ENCODE measurements around the gene HGFAC. TPM values are rescaled to one million over a fixed set of nuclear protein-coding genes. Genes with fewer than 3 reads are reported as not detected.

HGFAC gene
- total RNA-seq, 2 experiments from 2014 or later, result 0.25 to 0.75 TPM

DNA sequence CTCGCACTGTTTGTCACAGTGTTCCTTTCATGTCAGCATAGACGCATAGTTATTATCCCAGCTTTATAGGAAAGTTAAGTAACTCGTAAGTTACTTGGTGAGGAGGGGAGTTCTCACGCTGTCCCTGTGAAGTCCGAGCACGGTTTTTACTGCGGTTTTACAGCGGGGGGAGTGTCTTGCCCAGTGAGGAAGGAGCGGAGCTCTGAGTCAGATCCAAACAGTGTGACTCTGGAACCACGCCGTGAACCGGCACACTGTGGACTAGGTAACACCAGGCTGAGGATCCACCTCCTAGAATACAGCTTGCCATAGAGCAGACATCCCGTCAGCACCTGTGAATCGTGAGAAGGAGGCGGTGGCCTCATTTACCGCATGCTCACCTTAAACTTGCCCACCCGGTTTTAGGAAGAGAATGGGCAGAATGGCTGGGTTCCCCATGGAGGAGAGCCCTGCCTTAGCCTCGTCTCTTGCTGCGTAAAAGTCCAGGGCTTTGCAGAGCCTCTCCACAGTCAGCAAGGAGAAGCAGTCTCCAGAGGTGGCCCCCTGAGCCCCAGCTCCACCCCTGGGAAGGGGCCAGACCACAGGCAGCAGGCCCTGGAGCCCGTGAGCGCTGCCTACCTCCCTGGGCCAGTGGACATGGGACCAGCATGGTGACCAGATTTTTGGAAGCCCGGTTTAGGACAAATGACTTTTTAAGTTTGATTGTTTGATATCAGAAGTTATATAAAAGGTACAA lies 40.2 kb upstream of the HGFAC start:
- Histone ChIP-seq H3K9me3 (ENCODE audit: control insufficient read depth in 1 of 2, insufficient read depth in 1 of 2, low read length in 2 of 2) (peaks cover 0 to 12% of the 10 kb centered on the region in 2 experiments), H3K4me1 (ENCODE audit: insufficient read depth, low read length) (no peaks in the 10 kb centered on the region), H3K27ac (ENCODE audit: low read depth in 1 of 2, low read length in 2 of 2) (no peak overlapping the region), H3K27me3 (ENCODE audit: control insufficient read depth in 1 of 2, insufficient read depth in 2 of 2, low read length in 2 of 2) (no peaks in the 10 kb centered on the region), H3K4me3 (ENCODE audit: low read length) (no peak overlapping the region), H3K36me3 (ENCODE audit: insufficient read depth, low read length) (no peaks in the 10 kb centered on the region)
- Mint-ChIP-seq H3K27ac (no peak overlapping the region), H3K4me1 (ENCODE audit: low read depth) (no peaks in the 10 kb centered on the region), H3K36me3 (ENCODE audit: low read depth) (no peaks in the 10 kb centered on the region), H3K9me3 (no peaks in the 10 kb centered on the region), H3K4me3 (no peak overlapping the region), H3K27me3 (no peaks in the 10 kb centered on the region)
- TF ChIP-seq, protein P1, sequence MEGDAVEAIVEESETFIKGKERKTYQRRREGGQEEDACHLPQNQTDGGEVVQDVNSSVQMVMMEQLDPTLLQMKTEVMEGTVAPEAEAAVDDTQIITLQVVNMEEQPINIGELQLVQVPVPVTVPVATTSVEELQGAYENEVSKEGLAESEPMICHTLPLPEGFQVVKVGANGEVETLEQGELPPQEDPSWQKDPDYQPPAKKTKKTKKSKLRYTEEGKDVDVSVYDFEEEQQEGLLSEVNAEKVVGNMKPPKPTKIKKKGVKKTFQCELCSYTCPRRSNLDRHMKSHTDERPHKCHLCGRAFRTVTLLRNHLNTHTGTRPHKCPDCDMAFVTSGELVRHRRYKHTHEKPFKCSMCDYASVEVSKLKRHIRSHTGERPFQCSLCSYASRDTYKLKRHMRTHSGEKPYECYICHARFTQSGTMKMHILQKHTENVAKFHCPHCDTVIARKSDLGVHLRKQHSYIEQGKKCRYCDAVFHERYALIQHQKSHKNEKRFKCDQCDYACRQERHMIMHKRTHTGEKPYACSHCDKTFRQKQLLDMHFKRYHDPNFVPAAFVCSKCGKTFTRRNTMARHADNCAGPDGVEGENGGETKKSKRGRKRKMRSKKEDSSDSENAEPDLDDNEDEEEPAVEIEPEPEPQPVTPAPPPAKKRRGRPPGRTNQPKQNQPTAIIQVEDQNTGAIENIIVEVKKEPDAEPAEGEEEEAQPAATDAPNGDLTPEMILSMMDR (IDR thresholded peaks at IDR 0.05), result no peak
- intact Hi-C loops (cut with DNase I, micrococcal nuclease), result no loop called here
- POLR2A ChIA-PET, result no interaction called here
- CTCF ChIA-PET, result no interaction called here
- DNase-seq, result no peak
- ATAC-seq (ENCODE audit: poor library complexity), result no peak

DNA sequence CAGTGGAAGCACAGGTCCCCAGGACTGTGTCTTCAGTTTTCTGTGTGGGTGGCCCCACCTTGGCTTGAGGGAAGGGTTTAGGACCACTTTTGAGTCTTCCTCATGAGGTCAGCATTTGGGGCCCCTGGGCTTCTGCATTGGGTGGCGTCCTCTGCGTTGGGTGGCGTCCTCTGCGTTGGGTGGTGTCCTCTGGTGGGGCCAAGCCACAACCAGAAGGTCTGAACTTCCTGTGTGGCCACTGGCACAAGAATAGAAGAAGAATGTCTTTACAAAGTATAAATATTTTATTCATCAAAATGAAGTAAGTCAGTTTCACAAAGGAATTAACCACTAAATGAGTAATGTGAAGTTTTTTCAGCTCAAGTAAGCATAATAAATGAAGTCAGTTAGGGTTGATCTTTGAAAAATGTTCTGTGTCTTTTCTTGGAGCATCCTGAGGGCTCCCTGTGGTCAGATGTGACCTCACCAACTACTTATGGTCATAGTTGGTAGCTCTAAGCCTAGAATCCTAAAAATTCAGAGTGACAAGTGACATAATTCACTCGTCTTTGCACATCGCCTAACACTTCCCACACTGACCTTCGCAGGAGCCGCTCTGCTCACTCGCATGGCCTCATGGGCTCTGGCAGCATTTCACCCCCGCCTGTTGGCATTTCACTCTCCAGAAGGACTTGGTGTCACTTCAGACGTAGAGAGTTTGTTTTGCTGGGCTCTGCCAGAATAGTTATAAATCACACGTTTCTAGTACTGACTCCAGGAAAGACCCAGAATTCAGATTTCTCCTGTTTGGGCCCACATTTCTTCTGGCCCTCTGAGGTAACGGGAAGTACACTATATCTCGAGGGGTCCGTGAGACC lies 39.0 kb upstream of the HGFAC start:
- Histone ChIP-seq H3K4me3 (ENCODE audit: low read length) (no peak overlapping the region), H3K27ac (ENCODE audit: low read depth in 1 of 2, low read length in 2 of 2) (no peak overlapping the region), H3K27me3 (ENCODE audit: control insufficient read depth in 1 of 2, insufficient read depth in 2 of 2, low read length in 2 of 2) (no peaks in the 10 kb centered on the region), H3K9me3 (ENCODE audit: control insufficient read depth in 1 of 2, insufficient read depth in 1 of 2, low read length in 2 of 2) (peaks cover 0 to 12% of the 10 kb centered on the region in 2 experiments), H3K36me3 (ENCODE audit: insufficient read depth, low read length) (no peaks in the 10 kb centered on the region), H3K4me1 (ENCODE audit: insufficient read depth, low read length) (no peaks in the 10 kb centered on the region)
- no peak for ATAC-seq (ENCODE audit: poor library complexity)
- POLR2A ChIA-PET, result no interaction called here
- Mint-ChIP-seq H3K4me3 (no peak overlapping the region), H3K27ac (no peak overlapping the region), H3K36me3 (ENCODE audit: low read depth) (no peaks in the 10 kb centered on the region), H3K27me3 (no peaks in the 10 kb centered on the region), H3K4me1 (ENCODE audit: low read depth) (no peaks in the 10 kb centered on the region), H3K9me3 (no peaks in the 10 kb centered on the region)
- CTCF ChIA-PET, result no interaction called here
- TF ChIP-seq, protein P1 (IDR thresholded peaks at IDR 0.05), result no peak
- DNase-seq, result no peak
- intact Hi-C loops (cut with DNase I, micrococcal nuclease), result no loop called here

DNA sequence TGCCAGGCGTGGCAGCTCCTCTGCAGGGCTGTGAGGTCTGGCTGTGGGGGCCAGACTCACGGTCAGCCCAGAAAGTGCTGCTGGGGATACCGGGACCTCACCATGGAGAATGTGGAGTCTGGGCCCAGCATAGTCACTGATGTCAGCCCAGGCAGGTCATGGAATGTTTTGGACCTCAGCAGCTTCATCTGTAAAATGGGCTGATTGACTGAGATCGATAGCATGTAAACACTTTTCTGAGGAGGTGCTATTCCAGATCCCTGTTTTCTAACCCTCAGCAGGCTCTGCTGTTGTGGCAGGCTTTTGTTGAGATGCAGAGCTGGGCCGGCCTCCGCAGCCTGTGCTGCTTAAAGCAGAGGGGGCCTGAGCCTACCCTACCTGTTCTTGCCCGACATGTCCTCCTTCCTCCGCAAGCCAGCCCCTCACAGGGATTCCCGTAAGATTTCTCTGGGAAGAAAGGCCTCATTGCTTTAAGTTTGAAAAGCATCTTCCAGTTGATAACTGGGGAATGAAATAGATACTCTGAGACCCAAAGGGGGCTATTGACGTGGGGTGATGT lies 38.3 kb upstream of the HGFAC start:
- intact Hi-C loops (cut with DNase I, micrococcal nuclease), result no loop called here
- no peaks in the 10 kb centered on the region for H3K4me1 ChIP-seq (ENCODE audit: insufficient read depth, low read length)
- POLR2A ChIA-PET, result no interaction called here
- no peak overlapping the region for H3K4me3 ChIP-seq (ENCODE audit: low read length)
- H3K27ac ChIP-seq (ENCODE audit: low read depth in 1 of 2, low read length in 2 of 2), result no peak overlapping the region
- no peak for ATAC-seq (ENCODE audit: poor library complexity)
- H3K4me3 Mint-ChIP-seq, result no peak overlapping the region
- no peaks in the 10 kb centered on the region for H3K27me3 Mint-ChIP-seq
- no peak overlapping the region for H3K27ac Mint-ChIP-seq
- no peak for DNase-seq
- peaks cover 0 to 12% of the 10 kb centered on the region in 2 experiments for H3K9me3 ChIP-seq (ENCODE audit: control insufficient read depth in 1 of 2, insufficient read depth in 1 of 2, low read length in 2 of 2)
- TF ChIP-seq, protein P1 (IDR thresholded peaks at IDR 0.05), result no peak
- no peaks in the 10 kb centered on the region for H3K36me3 ChIP-seq (ENCODE audit: insufficient read depth, low read length)
- H3K27me3 ChIP-seq (ENCODE audit: control insufficient read depth in 1 of 2, insufficient read depth in 2 of 2, low read length in 2 of 2), result no peaks in the 10 kb centered on the region
- no peaks in the 10 kb centered on the region for H3K36me3 Mint-ChIP-seq (ENCODE audit: low read depth)
- CTCF ChIA-PET, result no interaction called here
- H3K4me1 Mint-ChIP-seq (ENCODE audit: low read depth), result no peaks in the 10 kb centered on the region
- H3K9me3 Mint-ChIP-seq, result no peaks in the 10 kb centered on the region

Data from CD4-positive, alpha-beta T cell (primary cell).